Measurements from ENCODE around the gene PLA2G4B. TPM values are rescaled to one million over a fixed set of nuclear protein-coding genes. Genes with fewer than 3 reads are reported as not detected.

The PLA2G4B gene
- total and polyA plus RNA-seq, 2 donors (not counting 1 experiment from before 2014, with no cell fraction given), result 22.6 to 33.2 TPM

GRCh38 chr15:41822471-41822870 lies 16.2 kb upstream of the PLA2G4B start:
- Histone ChIP-seq H3K4me2 (replicated peaks; ENCODE audit: low read depth, low read length, poor library complexity, severe bottlenecking) (no peak overlapping the region), H3K79me2 (ENCODE audit: control insufficient read depth, insufficient read depth, low read length) (no peaks in the 10 kb centered on the region), H3K9me3 (ENCODE audit: control extremely low read depth in 1 of 3, control insufficient read depth in 2 of 3, insufficient read depth in 1 of 3, low read length in 2 of 3) (no peaks in the 10 kb centered on the region), H2AFZ (ENCODE audit: insufficient read depth, low read depth, low read length, poor library complexity, severe bottlenecking) (no peak overlapping the region), H3K4me3 (ENCODE audit: control extremely low read depth in 1 of 5, extremely low read depth in 1 of 5, insufficient read depth in 1 of 5, low read depth in 2 of 5, low read length in 4 of 5) (no peak overlapping the region), H3K27ac (ENCODE audit: low read length in 2 of 2) (no peak overlapping the region), H3K9ac (ENCODE audit: low read length) (no peak overlapping the region), H3K4me1 (ENCODE audit: control insufficient read depth in 2 of 2, insufficient read depth in 2 of 2, low read length in 2 of 2) (peaks cover 3 to 5% of the 10 kb centered on the region in 2 donors), H3K27me3 (replicated peaks in 1 of 4; ENCODE audit: control extremely low read depth in 1 of 4, control insufficient read depth in 3 of 4, insufficient read depth in 4 of 4, low read length in 3 of 4) (no peaks in the 10 kb centered on the region), H4K20me1 (ENCODE audit: control insufficient read depth, insufficient read depth, low read length, poor library complexity, severe bottlenecking) (no peaks in the 10 kb centered on the region), H3K36me3 (replicated peaks in 1 of 2; ENCODE audit: control extremely low read depth in 1 of 2, control insufficient read depth in 1 of 2, extremely low read depth in 1 of 2, insufficient read depth in 2 of 2, low read length in 1 of 2) (peaks cover 0 to 29% of the 10 kb centered on the region in 2 experiments)
- no peaks in the 10 kb centered on the region for H3K27me3 Mint-ChIP-seq
- no peak overlapping the region for H3K4me3 Mint-ChIP-seq
- no peaks in the 10 kb centered on the region for H3K9me3 Mint-ChIP-seq (ENCODE audit: insufficient read depth)
- ChIA-PET CTCF (interaction anchor here (1.0 to 7.1 kb wide), 2 partner anchors 49 to 82 kb away, joined by 3 to 38 read pairs; partner anchors contain the start of gene MAPKBP1), POLR2A (no interaction called here)
- H3K27ac Mint-ChIP-seq, result no peak overlapping the region
- DNase-seq (no peak), ATAC-seq (ENCODE audit: low read depth) (no peak)
- H3K4me1 Mint-ChIP-seq, result peaks cover 3% of the 10 kb centered on the region
- intact Hi-C loops (cut with micrococcal nuclease), result no loop called here
- TF ChIP-seq CTCF (IDR thresholded peaks at IDR 0.05), result no peak
- TF ChIP-seq EZH2 (IDR thresholded peaks at IDR 0.05; ENCODE audit: borderline replicate concordance, insufficient read depth, low read depth, low read length, poor library complexity, severe bottlenecking), result no peak
- 96% methylated on average over 6 of the region's 6 CpGs for WGBS (ENCODE audit: insufficient coverage)

GRCh38 chr15:41822957-41823356 lies 15.7 kb upstream of the PLA2G4B start:
- H3K36me3 ChIP-seq (replicated peaks in 1 of 2; ENCODE audit: control extremely low read depth in 1 of 2, control insufficient read depth in 1 of 2, extremely low read depth in 1 of 2, insufficient read depth in 2 of 2, low read length in 1 of 2), result peaks cover 0 to 24% of the 10 kb centered on the region in 2 experiments
- no peak overlapping the region for H3K4me2 ChIP-seq (replicated peaks; ENCODE audit: low read depth, low read length, poor library complexity, severe bottlenecking)

More at GRCh38 chr15:41822957-41823356, 15.7 kb upstream of the PLA2G4B start:
- Histone ChIP-seq H3K4me1 (ENCODE audit: control insufficient read depth in 2 of 2, insufficient read depth in 2 of 2, low read length in 2 of 2) (peaks cover 3 to 6% of the 10 kb centered on the region in 2 donors), H3K9ac (ENCODE audit: low read length) (no peak overlapping the region), H3K79me2 (ENCODE audit: control insufficient read depth, insufficient read depth, low read length) (no peaks in the 10 kb centered on the region), H3K9me3 (ENCODE audit: control extremely low read depth in 1 of 3, control insufficient read depth in 2 of 3, insufficient read depth in 1 of 3, low read length in 2 of 3) (no peaks in the 10 kb centered on the region), H3K27ac (ENCODE audit: low read length in 2 of 2) (no peak overlapping the region), H3K4me3 (ENCODE audit: control extremely low read depth in 1 of 5, extremely low read depth in 1 of 5, insufficient read depth in 1 of 5, low read depth in 2 of 5, low read length in 4 of 5) (no peak overlapping the region), H4K20me1 (ENCODE audit: control insufficient read depth, insufficient read depth, low read length, poor library complexity, severe bottlenecking) (no peaks in the 10 kb centered on the region), H3K27me3 (replicated peaks in 1 of 4; ENCODE audit: control extremely low read depth in 1 of 4, control insufficient read depth in 3 of 4, insufficient read depth in 4 of 4, low read length in 3 of 4) (no peaks in the 10 kb centered on the region), H2AFZ (ENCODE audit: insufficient read depth, low read depth, low read length, poor library complexity, severe bottlenecking) (no peak overlapping the region)
- no peaks in the 10 kb centered on the region for H3K9me3 Mint-ChIP-seq (ENCODE audit: insufficient read depth)
- no peak overlapping the region for H3K4me3 Mint-ChIP-seq
- ChIA-PET CTCF (interaction anchor here (1.0 to 7.1 kb wide), 3 partner anchors 12 to 82 kb away, joined by 3 to 38 read pairs (median 9); partner anchors contain the start of gene MAPKBP1), POLR2A (no interaction called here)
- no peak for DNase-seq
- no peak for TF ChIP-seq CTCF (IDR thresholded peaks at IDR 0.05)
- no peak for TF ChIP-seq EZH2 (IDR thresholded peaks at IDR 0.05; ENCODE audit: borderline replicate concordance, insufficient read depth, low read depth, low read length, poor library complexity, severe bottlenecking)
- 91% methylated on average over 6 of the region's 6 CpGs for WGBS (ENCODE audit: insufficient coverage)
- ATAC-seq (ENCODE audit: low read depth), result no peak
- intact Hi-C loops (cut with micrococcal nuclease), result no loop called here
- H3K4me1 Mint-ChIP-seq, result peaks cover 6% of the 10 kb centered on the region
- no peaks in the 10 kb centered on the region for H3K27me3 Mint-ChIP-seq
- no peak overlapping the region for H3K27ac Mint-ChIP-seq
